UCSD-AML1 (cell line): Measurements from ENCODE around the gene THRB.

ENCODE experiments used
- DNase-seq: peaks from one replicate; lab custom pipeline; 2025; ENCODE audit not compliant: unreplicated experiment; lab: John Stamatoyannopoulos, UW

The THRB gene

DNA sequence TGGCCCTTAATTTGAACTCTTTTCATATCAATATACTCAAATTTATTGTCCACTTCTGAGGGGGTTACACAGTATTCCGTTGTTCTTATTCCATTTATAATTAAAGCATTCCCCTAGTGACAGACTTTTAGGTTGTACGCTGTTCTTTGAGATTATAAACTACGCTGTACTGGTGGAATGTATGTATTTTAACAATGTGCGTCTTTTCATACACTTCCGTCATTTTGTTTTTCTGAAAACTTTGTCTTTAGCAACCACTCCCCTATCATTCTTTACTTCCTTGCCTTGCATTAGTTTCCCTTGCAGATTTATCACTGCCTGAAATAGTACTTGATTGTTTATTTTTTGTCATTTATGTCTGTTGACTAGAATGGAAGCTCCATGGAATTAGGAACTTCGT lies 137.0 kb downstream of the THRB start:
- DNase-seq = no peak

DNA sequence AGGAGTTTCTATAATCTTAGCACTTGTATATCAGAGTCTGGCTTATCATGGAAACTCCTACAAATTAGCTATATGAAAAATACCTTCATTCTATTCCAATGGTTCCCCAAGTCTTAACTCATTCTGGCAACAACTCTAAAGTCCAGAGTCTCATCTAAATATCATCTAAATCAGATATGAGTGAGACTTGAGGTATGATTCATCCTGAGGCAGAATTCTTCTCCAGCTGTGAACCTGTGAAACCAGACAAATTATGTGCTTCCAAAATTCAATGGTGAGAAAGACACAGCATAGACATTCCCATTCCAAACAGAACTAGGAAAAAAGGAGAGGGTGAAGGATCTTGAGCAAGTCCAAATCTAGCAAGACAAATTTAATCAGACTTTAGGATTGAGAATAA lies 138.8 kb downstream of the THRB start:
- no peak for DNase-seq

DNA sequence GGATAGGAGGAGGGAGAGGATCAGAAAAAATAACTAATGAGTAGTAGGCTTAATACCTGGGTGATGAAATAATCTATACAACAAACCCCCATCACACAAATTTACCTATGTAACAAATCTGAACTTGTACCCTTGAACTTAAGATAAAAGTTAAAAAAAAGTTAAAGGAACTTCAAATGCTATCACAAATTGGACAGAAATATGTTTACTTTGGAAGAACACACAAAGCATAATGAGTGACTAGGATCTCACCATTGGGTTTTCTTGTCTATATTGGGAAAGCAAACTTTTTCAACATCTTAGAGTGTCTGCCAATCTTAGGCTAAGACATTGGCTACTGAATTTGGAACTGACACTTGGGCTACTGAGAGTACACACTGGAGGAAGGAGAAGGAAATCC lies 140.4 kb downstream of the THRB start:
- DNase-seq = no peak

DNA sequence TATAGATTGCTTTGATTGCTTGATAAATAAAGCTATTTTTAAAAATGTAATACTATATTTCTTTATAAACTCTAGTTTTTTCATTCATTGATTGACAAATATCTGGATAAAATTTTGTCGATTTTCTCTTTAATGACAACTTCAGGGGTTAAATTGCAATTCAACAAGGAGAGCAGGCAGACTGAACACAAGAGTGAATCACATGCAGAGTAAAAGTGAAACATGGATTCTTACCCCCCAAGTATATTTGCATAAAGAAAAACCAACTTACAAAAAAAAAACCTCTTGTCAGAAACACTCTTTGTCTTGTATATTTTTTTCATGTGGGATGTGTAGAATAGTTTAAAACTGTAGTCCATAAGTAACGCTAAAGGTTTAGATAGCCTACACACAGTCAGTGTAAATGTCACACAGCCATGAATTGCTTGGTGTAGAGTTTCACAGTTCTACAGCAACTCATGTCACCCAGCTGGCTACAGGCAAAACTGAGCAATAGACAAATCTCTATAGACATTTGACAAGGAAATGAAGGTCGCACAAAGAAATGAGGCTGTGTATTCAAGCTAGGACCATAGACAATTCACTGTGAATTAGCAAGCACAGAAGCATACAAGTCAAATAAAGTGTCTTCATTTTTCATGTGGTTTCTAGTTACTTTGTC lies 141.6 kb downstream of the THRB start:
- no peak for DNase-seq

DNA sequence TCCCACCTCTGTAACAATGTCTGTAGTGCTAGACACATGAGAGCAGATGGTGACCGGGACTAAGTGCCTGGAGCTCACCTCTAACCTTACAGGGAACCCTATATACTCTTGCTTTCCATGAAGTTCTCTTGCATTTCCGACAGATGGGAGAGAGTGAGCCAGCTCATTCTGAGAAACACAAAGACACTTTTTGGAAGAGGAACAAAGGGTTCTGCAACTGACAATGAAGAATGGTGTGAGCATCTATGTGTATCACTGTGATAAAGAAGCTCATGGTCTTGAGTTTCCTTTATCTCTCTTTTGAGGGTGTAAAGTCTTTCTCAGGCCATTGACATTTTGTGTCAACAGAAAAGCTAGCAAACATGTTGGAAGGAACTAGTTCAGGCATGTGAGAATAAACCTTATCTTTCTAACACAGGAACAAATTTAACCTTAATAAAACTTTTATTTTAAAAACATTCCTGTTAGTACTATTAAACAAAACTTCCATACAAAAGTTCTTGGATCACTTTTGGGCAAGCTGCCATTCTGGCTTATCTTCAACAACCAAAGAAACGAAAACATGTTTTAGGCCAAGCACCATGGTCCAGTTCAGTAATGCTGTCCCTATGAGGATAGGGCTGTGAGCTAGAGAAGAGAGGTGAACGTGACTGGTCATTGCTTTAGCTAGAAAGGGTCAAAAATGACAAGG lies 142.7 kb downstream of the THRB start:
- no peak for DNase-seq

DNA sequence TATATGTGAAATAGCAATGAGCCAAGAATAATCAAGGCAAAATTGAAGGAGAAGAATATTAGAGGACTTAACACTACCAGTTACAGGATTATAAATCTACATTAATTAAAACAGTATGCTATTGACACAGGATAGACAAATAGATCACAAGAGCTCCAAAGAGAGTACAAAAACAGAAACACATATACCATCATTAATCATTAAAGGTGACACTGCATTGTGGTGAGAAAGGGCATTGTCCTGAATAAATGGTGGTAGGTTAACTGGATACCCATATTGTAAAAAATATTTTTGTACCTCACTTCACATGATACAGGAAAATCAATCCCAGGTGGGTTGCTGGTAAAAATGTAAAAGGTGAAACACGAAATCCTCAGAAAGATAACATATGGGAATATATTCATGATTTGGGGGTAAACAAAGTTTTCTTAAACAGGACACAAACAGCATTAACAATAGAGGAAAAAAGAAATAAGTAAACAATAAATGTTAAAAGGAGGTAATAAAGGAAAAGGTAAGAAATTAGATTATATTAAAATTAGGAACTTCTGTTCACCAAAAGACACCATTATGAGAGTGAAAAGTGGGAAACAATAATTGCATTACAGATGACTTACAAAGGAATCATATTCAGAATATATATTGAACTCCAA lies 145.2 kb downstream of the THRB start:
- no peak for DNase-seq

DNA sequence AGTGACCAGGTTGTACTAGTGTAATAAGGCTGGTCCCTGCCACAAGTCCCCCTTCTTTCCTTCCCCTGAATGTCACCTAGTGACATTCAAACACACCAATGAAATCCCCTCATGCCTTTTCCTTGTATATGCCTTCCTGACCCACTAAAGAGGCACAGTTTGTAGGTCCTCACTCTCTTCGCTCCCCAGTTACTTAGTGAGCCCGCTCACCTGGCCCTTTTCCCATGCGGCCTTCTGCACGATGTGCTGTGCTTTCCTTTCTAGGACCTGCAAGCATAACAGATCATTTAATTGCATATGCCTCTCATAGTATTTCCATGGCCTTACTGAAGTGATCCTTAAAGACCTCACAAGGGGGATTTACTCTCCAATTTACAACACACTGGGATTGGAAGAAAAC lies 146.3 kb downstream of the THRB start:
- no peak for DNase-seq

DNA sequence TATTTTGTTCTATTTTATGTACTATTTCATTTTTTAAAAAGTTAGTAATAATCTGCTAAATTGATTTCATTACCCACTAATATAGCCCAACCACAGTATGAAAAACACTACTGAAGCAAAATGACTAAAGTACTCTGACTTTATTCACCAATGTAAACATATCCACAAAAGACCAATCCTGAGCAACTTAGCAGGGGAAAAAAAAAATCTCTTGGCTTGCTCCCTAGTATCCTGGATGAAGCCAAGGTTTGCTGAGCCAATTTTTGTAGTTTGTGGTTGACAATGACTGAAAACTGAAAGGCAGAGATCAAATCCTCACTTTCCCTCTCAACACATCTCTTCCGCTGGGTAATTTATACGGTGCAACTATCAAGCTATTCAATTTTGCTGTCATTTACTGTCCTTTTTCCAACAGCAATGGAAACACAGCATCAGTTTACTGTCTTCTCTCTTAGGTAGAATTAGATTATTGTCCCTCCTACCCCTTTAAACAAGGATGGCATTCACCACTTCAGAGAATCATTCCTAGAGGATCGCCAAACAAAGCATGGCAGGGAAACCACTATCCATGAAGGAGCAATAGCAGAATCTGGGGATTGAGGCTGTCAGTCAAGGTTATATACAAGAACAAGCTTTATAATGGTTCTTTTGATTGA lies 149.7 kb downstream of the THRB start:
- no peak for DNase-seq

DNA sequence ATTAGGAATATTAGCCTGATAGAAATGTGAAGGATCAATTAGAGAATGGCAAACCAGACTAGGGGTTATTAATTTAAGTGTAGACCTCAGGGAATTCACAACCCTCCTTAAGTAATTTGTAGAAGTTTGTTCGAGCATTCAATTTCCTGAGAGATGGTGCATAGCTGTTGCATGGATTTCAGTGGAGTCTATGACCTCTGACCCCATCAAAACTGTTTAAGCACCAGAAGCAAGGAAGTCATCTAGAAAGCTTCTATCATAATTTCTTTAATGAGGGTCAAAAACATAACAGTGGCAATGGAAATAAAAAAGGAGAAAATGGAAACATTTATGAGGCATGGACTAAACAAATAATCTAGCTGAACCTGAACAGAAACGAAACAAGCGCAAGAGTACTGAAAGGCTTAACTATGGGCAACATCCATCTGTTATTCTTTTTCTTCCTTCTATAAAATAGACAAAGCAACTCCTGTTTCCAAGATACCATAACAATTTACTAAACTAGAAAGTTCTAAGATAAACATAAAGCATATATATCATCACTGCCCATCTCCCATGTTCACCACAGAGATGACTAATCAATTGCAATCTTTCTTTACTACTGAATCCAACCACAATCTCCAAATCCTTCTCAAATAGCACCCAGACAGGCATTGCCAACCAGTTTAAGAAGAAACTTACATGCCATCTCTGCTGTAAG lies 151.4 kb downstream of the THRB start:
- no peak for DNase-seq

DNA sequence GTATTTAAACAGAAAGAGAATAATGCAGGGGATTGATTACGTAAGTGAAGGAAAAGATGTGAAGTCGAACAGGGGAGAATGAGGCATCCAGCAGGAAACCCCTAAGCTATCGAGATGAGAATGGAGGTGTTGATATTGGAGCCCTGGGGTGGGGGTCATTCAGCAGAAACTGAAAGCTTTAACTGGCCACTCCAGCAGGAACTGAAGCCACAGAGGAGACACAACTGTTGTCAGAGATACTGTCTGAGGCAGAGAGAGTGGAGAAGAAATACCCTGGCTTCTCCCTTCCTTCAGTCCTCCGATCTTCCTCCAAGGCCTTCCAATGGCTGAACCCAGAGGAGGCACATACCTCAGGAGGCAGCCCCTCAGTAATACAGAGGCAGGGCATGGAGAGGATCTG lies 152.4 kb downstream of the THRB start:
- DNase-seq = no peak

DNA sequence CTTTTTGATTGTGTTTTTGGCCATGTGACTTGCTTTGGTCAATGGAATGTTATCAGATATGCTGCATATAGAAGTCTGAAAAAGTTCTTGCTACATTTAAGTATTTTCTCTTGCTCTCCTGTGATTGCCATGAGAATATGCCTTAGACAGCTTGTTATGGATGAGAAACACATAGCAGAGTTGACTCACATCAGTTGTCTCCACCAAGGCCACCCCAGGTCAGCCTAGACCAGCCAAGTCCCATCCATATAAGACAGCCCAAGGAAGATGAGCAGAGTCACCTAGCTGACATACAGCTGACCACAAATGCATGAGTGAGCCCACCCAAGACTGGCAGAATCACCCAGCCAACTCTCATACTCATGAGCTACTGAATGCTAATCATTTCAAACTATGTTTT lies 153.0 kb downstream of the THRB start:
- no peak for DNase-seq

DNA sequence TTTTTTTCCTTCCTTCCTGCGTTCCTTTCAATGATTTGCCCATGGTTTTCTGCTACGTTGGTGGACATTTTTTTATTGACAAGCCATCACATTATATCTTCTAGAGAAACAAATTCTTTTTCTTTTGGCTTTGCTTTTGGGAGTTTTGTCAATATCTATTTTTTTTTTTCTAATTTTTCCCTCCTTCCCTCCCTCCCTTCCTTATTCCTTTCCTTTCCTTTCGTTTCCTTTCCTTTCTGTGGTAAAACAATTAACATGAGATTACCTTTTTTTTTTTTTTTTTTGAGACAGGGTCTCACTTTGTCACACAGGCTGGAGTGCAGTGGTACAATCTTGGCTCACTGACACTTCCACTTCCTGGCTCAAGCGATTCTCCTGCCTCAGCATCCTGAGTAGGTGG lies 153.7 kb downstream of the THRB start:
- DNase-seq = no peak

DNA sequence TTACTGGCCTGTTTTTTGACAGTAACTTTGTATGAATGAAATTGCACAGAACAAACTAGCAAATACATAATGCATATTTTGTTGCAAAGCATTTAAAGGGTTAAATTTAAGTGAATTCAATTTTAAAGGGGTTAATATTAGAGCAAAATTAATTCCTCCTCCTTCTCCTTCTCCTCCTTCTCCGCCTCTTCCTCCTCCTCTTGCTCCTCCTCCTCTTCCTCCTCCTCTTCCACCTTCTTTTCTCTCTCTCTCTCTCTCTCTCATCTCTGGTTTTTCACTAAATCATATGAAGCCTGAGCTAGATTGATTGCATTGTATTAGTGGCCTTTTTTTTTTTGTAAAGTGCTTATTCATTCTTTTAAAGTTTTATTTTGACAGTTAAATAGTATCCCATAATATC lies 154.5 kb downstream of the THRB start:
- DNase-seq = no peak

DNA sequence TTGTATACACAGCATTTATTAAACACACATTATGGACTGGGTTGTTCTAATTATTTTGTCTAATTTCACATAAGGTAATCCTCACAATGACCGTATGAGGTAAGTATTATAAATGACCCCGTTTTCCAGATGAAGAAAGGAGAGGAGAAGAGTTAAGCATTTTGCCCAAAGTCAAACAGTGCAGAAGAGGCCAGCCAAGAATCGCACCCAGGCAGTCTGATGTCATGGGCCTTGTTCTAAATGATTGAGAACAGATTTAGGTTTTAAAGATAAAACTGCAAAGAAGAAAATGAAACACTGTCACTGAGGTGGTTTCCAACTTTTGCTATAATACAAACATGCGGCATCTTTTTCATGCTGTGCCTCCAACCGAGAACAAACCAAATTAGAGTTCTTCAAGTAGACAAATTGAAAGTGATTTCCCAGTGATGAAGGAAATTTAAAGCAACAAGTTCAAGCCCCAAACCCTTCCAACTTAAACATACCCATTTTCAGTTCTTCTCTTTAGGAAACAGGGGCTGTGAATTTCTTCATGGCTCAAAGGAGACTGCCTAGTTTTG lies 155.3 kb downstream of the THRB start:
- DNase-seq = no peak

DNA sequence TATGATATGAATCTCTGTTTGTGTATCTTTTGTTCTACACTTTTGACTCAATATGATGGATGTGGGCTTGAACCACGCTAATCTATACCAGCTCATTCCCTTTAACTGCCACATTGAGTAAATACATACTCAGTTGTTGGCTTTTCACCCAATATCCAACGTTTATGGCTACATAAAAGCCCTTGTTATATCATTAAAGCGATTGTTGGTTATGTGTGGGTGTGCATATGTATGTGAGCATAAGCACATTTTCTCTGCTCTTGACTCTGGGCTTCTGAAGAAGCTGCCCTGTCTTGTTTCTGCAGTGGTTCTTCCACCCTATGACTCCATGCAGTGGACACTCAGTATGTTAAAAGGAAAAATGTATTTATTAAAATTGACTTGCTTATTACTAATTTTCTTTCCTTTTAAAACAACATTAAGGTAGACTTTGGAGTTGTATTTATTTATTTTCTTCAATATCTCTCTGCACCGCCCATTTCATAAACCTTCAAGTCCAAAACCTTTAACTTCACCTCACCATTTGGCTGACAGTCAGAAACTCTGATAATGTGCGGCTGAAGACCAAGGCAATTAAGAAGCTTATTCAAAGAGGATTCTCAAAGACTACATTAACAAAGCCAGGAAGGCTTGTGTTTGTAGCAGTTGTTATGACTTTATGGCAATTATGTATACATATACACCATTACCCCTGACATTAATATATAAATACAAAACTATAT lies 156.1 kb downstream of the THRB start:
- no peak for DNase-seq

DNA sequence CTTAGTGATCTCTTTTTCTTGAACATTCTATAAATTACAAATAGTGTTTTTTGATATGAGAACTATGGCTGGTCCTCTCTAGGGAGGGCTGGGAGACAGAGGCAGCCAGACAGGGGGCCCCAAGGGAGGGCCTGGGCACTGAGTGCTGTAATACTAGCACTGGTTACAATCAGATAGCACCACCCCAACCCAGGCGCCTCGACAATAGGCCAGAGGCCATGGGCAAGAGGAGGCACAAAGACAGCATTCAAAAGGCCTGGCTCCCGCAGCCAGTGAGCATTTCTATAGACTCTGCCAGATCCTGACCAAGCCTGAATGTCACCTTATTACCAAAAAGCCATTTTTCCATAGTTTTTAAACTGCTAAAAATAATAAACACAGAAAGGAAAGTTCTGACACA lies 158.5 kb downstream of the THRB start:
- no peak for DNase-seq

DNA sequence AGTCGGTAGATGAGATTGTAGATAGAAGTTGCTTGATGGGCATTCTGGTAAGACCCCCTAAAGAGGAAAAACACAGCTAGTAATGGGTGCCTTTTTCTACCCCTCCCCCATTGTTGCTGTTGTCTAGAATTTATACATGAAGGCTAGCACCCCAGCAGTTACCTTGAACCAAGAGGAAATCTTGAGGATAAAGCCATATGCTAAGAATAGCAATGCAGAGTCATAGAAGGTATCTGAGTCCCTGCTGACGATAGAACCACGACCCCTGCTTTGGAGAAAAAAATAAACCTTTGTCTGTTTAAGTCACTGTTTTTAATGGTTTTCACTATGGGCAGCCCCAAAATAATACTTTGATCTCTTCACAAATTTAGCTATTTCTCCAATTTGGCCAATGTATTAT lies 162.6 kb downstream of the THRB start:
- no peak for DNase-seq

DNA sequence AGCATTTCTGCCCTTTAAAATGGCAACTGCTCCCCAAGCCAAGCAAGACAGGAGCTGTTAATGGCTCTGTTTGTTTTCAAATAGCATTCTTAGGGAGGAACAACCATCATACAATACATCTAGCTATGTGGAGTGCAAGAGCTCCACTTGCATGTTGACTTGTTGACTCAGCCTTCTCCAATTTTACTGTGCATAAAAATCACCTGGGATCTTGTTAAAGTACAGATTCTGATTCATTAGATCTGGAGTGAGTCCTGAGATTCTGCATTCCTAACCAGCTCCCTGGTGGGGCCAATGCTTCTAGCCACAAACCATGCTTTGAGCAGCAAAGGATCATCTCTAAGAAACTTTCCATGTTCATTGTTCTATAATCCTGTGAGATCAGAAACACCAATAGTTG lies 171.4 kb downstream of the THRB start:
- DNase-seq = no peak

DNA sequence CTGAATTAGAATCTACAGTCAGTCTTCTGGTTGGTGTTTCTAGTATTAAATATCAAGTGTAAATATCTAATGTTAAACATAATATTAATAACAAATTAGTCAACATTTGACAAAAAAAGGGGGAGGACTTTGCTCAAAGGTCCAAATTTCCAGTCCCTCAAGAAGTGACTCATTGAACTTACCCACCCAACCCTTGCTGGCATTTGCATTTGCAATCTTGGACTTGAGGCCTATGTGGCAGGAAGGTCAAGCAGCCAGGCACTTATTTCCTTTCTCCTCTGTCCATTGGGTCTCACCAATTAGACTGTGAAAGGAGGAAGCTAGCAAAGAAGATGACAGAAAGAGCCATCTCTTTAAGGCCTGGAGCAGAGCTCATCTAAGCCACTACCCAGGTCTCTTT lies 174.0 kb downstream of the THRB start:
- no peak for DNase-seq

DNA sequence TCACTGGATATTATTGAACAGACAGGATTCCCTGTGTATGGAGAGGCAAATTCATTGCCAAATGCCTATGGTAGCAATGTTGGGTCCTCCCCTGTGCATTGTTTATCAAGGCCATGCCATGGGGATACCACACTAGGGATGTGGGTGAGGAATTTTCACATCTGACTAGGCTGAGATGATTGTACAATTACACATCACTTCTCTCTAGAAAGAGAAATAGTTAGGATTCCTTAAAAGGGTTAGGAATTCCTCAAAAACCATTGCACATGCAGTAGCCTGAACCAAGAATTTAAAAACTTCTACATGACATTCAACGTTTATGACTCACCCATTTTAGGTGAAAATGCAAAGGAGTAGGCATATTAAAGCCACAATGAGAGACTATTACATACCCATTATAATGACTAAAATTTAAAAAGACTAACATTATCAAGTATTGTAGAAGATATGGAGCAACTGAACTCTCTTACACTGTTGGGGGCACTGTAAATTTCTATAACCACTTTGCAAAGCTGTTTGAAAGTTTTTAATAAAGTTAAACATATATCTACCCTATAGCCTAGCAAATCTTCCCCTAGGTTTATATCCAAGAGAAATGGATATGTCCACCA lies 175.9 kb downstream of the THRB start:
- DNase-seq = no peak
